ENCODE measurements around the gene BLOC1S4. TPM values are rescaled to one million over a fixed set of nuclear protein-coding genes. Genes with fewer than 3 reads are reported as not detected.
A peak's percentile ranks its signal among the peaks of the same experiment; 100 is the strongest.

The BLOC1S4 gene
- total RNA-seq, 1 experiment from 2014 or later, result 14.0 TPM

DNA sequence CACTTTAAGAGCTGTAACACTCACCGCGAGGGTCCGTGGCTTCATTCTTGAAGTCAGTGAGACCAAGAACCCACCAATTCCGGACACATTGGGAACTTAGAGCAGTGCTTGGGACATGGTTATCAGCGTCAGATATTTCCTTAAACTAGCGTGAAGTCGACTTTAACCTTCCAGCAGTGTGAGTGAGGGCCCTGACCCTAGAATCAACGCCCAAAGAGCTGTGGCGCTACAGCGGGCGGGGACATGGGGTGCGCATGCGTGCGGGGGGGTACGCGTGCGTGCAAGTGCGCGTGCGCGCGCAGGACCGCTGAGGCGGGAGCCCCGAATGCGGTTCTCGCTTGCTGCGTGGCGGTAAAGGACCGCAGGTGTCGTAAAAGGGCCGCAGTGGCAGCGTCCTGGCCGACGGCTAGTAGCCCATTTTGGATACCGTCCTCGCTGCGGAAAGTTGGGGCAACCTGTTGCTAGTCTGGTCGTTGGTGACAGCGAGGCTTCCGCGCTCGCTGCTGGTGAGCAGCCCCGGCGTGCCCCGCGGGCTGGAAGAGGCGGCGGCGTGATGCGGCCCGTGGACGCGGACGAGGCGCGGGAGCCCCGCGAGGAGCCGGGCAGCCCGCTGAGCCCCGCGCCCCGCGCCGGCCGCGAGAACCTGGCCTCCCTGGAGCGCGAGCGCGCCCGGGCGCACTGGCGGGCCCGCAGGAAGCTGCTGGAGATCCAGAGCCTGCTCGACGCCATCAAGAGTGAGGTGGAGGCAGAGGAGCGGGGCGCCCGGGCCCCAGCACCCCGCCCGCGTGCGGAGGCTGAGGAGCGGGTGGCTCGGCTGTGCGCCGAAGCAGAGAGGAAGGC lies 42.1 kb upstream of the BLOC1S4 start:
- Histone ChIP-seq H3K27me3 (ENCODE audit: low read length) (no peaks in the 10 kb centered on the region), H3K9me3 (ENCODE audit: low read length) (no peaks in the 10 kb centered on the region), H3K4me3 (ENCODE audit: low read length) (peak overlapping the region; percentile 72), H3K4me2 (ENCODE audit: low read length) (peak overlapping the region; percentile 96), H3K9me2 (replicated peaks; ENCODE audit: low read length) (no peaks in the 10 kb centered on the region), H3K27ac (ENCODE audit: low read length) (peak overlapping the region; percentile 78), H3K9ac (ENCODE audit: low read length) (peak overlapping the region; percentile 90), H3F3A (ENCODE audit: low read length, unreplicated experiment) (peaks cover 1% of the 10 kb centered on the region), H3K79me2 (ENCODE audit: low read length) (peaks cover 39% of the 10 kb centered on the region), H2AFZ (ENCODE audit: low read length) (peak overlapping the region; percentile 69), H3K36me3 (ENCODE audit: low read depth, low read length) (peaks cover 8% of the 10 kb centered on the region; the same call in 1 of the 2 replicates), H3K4me1 (ENCODE audit: insufficient read depth, low read length) (peaks cover 24% of the 10 kb centered on the region), H4K20me1 (ENCODE audit: low read length) (peaks cover 25% of the 10 kb centered on the region)
- DNase-seq (peak; percentile 91), ATAC-seq (peak; percentile 74)
- BruUV-seq (replicated peaks), result TSS peak; percentile 79
- intact Hi-C loops (cut with micrococcal nuclease), result loop anchor here (2.0 kb wide), 2 partner anchors 21 to 43 kb away; partner anchors contain the start of gene BLOC1S4
- no peak for TF ChIP-seq EZH2phosphoT487 (IDR thresholded peaks at IDR 0.05; ENCODE audit: borderline replicate concordance, low read length)
- no peak for TF ChIP-seq EZH2 (IDR thresholded peaks at IDR 0.05; ENCODE audit: low read length, unreplicated experiment)
- TF ChIP-seq, protein P1, sequence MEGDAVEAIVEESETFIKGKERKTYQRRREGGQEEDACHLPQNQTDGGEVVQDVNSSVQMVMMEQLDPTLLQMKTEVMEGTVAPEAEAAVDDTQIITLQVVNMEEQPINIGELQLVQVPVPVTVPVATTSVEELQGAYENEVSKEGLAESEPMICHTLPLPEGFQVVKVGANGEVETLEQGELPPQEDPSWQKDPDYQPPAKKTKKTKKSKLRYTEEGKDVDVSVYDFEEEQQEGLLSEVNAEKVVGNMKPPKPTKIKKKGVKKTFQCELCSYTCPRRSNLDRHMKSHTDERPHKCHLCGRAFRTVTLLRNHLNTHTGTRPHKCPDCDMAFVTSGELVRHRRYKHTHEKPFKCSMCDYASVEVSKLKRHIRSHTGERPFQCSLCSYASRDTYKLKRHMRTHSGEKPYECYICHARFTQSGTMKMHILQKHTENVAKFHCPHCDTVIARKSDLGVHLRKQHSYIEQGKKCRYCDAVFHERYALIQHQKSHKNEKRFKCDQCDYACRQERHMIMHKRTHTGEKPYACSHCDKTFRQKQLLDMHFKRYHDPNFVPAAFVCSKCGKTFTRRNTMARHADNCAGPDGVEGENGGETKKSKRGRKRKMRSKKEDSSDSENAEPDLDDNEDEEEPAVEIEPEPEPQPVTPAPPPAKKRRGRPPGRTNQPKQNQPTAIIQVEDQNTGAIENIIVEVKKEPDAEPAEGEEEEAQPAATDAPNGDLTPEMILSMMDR (conservative IDR thresholded peaks at IDR 0.05; ENCODE audit: low read depth, low read length), result no peak
- CTCF ChIA-PET, result interaction anchor here (1.0 to 1.3 kb wide), 3 partner anchors 22 to 36 kb away, joined by 3 to 8 read pairs (median 4); partner anchors contain the start of gene MRFAP1L1
- POLR2A ChIA-PET (ENCODE audit: unreplicated experiment), result interaction anchor here (0.5 to 1.2 kb wide), 5 partner anchors 16 to 361 kb away, joined by 4 to 6 read pairs (median 4); no protein-coding TSS in a partner anchor

DNA sequence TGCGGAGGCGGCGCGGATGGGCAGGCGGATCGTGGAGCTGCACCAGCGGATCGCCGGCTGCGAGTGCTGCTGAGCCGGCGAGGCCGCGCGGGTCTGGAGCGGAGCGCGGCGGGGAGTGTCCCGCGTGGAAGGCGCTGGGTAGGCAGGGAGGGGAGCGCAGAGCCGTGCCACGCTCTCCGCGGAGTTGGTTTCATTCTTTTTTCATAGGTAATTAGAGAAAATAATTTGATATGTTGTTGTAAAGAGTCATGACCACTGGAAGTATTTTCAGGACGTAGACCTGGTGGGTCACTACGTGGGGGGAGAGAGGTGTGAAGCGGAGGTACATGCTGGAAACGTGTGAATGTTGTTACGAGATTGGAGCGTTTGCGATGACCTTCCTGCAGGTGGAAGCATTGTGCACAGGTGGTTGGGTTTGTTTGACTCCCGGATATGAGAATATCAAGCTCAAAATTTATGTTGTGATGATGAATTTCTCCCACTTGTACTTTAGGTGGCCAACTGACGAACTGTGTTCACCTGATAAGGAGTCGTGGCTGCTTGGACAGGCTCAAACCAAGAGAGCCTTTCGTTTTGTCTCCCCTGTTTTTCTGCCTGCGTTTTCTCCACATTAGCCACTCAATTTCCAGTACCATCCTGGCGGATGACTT lies 41.3 kb upstream of the BLOC1S4 start:
- TF ChIP-seq EZH2phosphoT487 (IDR thresholded peaks at IDR 0.05; ENCODE audit: borderline replicate concordance, low read length) (no peak), EZH2 (IDR thresholded peaks at IDR 0.05; ENCODE audit: low read length, unreplicated experiment) (no peak)
- TF ChIP-seq, protein P1 (conservative IDR thresholded peaks at IDR 0.05; ENCODE audit: low read depth, low read length), result peak; percentile 62
- no peaks in the 10 kb centered on the region for H3K27me3 ChIP-seq (ENCODE audit: low read length)
- peaks cover 25% of the 10 kb centered on the region for H4K20me1 ChIP-seq (ENCODE audit: low read length)
- no peak overlapping the region for H2AFZ ChIP-seq (ENCODE audit: low read length)
- H3F3A ChIP-seq (ENCODE audit: low read length, unreplicated experiment), result no peaks in the 10 kb centered on the region
- peak; percentile 75 for DNase-seq
- TSS peak; percentile 38 for BruUV-seq (replicated peaks)
- peaks cover 39% of the 10 kb centered on the region for H3K79me2 ChIP-seq (ENCODE audit: low read length)
- peak overlapping the region; percentile 78 for H3K27ac ChIP-seq (ENCODE audit: low read length)
- H3K4me3 ChIP-seq (ENCODE audit: low read length), result peak overlapping the region; percentile 72
- H3K36me3 ChIP-seq (ENCODE audit: low read depth, low read length), result peaks cover 8% of the 10 kb centered on the region; the same call in 1 of the 2 replicates
- intact Hi-C loops (cut with micrococcal nuclease), result loop anchor here (2.0 kb wide), 2 partner anchors 20 to 42 kb away; partner anchors contain the start of gene BLOC1S4
- H3K4me2 ChIP-seq (ENCODE audit: low read length), result peak overlapping the region; percentile 96
- peak; percentile 40 for ATAC-seq
- H3K4me1 ChIP-seq (ENCODE audit: insufficient read depth, low read length), result peaks cover 17% of the 10 kb centered on the region
- H3K9me2 ChIP-seq (replicated peaks; ENCODE audit: low read length), result no peaks in the 10 kb centered on the region
- H3K9ac ChIP-seq (ENCODE audit: low read length), result peak overlapping the region; percentile 90
- POLR2A ChIA-PET (ENCODE audit: unreplicated experiment), result interaction anchor here (1.0 to 1.2 kb wide), 2 partner anchors 15 to 18 kb away, joined by 4 read pairs; no protein-coding TSS in a partner anchor
- H3K9me3 ChIP-seq (ENCODE audit: low read length), result no peaks in the 10 kb centered on the region
- CTCF ChIA-PET, result interaction anchor here (0.5 to 1.3 kb wide), 7 partner anchors 18 to 199 kb away, joined by 3 to 8 read pairs (median 3); partner anchors contain the start of gene MRFAP1L1
